Psoas muscle (tissue), 8 donors: Measurements from ENCODE around the gene FGFR3. TPM values are rescaled to one million over a fixed set of nuclear protein-coding genes. Genes with fewer than 3 reads are reported as not detected.

Experiments
- ATAC-seq, 4 donors: fragments of 200-7000 bp; cut with Tn5 transposase; one replicate each; pipeline ENCODE4 v1.9.1; 2020; ENCODE audit warnings: moderate library complexity in 3 of 4, mild to moderate bottlenecking in 2 of 4
- DNase-seq, 2 donors: peaks; one replicate each; pipeline ENCODE4 v3.0.0-alpha.2; 2020
- H3K27ac ChIP-seq: fragments of 200-600 bp; one replicate; pipeline ENCODE4 v1.8.0; 2022
- H3K27me3 ChIP-seq, 3 donors: fragments of 200-600 bp in 1 of 3; one replicate each; pipeline versions ENCODE4 v1.6.1 to v1.8.0; 2013 to 2022; ENCODE audit warnings: low read length in 2 of 3, mild to moderate bottlenecking in 2 of 3, moderate library complexity in 1 of 3; ENCODE audit not compliant: insufficient read depth in 3 of 3
- H3K36me3 ChIP-seq, 2 donors: fragments of 200-600 bp in 1 of 2; one replicate each; pipeline versions ENCODE4 v1.6.1 to v1.8.0; 2013 to 2022; ENCODE audit warnings: low read depth in 1 of 2, mild to moderate bottlenecking in 1 of 2, moderate library complexity in 1 of 2; ENCODE audit not compliant: insufficient read depth in 1 of 2
- H3K4me1 ChIP-seq: fragments of 200-600 bp; one replicate; pipeline ENCODE4 v1.8.0; 2022
- H3K4me3 ChIP-seq: fragments of 200-600 bp; one replicate; pipeline ENCODE4 v1.8.0; 2022; ENCODE audit warnings: mild to moderate bottlenecking
- H3K9me3 ChIP-seq: fragments of 200-600 bp; one replicate; pipeline ENCODE4 v1.8.0; 2022
- WGBS, 3 donors: extraction: QIAGEN DNeasy Blood & Tissue Kit; methylation state at CpG; one replicate each; pipeline versions ENCODE4 v1.1.6 to v1.1.7; 2013; 5-methylcytosine and 5-hydroxymethylcytosine counted together
- intact Hi-C, 2 donors: fragments of 100-400 bp; cut with DNase I; formaldehyde crosslinking; loops; one replicate each; pipeline versions ENCODE4 v1.11.0 to v1.14.2; 2022
- polyA plus RNA-seq, 3 donors: library from polyadenylated mRNA; stranded (reverse); fragments of 200-250 nt; gene quantifications; one replicate each; pipeline ENCODE4 v1.2.3, GENCODE V29; 2013
- total RNA-seq, 4 donors: library from RNA; stranded (reverse); fragmentation: NEBNext Ultra II Directional in 2 of 4; extraction: Animal tissue kit (Norgen Biotek cat#: 25700) in 2 of 4; gene quantifications; one replicate each; pipeline versions ENCODE4 v1.2.1 to v1.2.4, GENCODE V29; 2021 to 2023
- TF ChIP-seq, protein P1 (sequence below): fragments of 200-600 bp; IDR thresholded peaks from one replicate; pipeline ENCODE4 v1.8.0; 2022; ENCODE audit warnings: antibody characterized with exemption
- donor health status: healthy with polysubstance abuse.
- donor health status: DM: no; HTN: no; CAD: no; lungs with moderate emphysema.
- donor health status: Bipolar disorder and iron deficiency.
- donor health status: healthy.
- donor health status: DM: yes; HTN: yes; CAD: no.
- donor health status: DM: no; HTN: no; CAD: no.
- donor health status: DM: no; HTN: no; CAD: no.
- donor health status: DM: yes; HTN: yes; CAD: no.

The FGFR3 gene
- total and polyA plus RNA-seq, 7 donors, result 0.17 to 1.1 (median 0.30) TPM

DNA sequence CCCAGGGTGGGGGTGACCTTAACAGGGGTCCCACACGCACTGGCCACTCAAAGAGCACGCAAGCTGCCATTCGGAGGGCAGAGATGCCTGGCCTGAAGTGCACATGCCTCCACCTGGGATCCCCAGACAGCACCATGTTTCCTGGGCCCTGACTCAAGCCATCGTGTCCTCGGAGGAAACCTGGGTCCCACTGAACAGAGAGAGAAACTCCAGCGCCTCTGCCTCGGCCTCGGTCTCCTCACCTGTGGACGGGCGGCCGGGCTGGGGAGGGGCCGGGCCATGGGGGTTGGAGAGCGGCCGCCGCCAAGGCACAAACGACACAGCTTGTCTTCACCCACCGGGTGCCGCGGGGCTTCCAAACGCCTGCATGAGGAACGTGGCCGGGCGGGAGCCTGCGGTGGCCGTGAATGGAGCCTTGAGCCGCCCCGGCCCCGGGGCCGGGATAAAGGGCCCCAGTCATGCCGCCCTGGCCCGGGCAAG is 30.0 kb upstream of the FGFR3 start:
- no peaks in the 10 kb centered on the region for H3K9me3 ChIP-seq
- TF ChIP-seq, protein P1, sequence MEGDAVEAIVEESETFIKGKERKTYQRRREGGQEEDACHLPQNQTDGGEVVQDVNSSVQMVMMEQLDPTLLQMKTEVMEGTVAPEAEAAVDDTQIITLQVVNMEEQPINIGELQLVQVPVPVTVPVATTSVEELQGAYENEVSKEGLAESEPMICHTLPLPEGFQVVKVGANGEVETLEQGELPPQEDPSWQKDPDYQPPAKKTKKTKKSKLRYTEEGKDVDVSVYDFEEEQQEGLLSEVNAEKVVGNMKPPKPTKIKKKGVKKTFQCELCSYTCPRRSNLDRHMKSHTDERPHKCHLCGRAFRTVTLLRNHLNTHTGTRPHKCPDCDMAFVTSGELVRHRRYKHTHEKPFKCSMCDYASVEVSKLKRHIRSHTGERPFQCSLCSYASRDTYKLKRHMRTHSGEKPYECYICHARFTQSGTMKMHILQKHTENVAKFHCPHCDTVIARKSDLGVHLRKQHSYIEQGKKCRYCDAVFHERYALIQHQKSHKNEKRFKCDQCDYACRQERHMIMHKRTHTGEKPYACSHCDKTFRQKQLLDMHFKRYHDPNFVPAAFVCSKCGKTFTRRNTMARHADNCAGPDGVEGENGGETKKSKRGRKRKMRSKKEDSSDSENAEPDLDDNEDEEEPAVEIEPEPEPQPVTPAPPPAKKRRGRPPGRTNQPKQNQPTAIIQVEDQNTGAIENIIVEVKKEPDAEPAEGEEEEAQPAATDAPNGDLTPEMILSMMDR, result no peak
- WGBS, 3 donors, result 19 to 40% (median 25%) methylated on average over 26 to 31 of the region's 31 CpGs
- H3K27ac ChIP-seq, result no peak overlapping the region
- DNase-seq (no peak), ATAC-seq (peak in 2 of 4 donors; percentile 9 to 14)
- H3K4me3 ChIP-seq, result peak overlapping the region; percentile 48
- peaks cover 0 to 9% (median 6%) of the 10 kb centered on the region in 3 donors for H3K27me3 ChIP-seq
- intact Hi-C loops, result no loop called here
- H3K4me1 ChIP-seq, result peaks cover 3% of the 10 kb centered on the region
- H3K36me3 ChIP-seq, result no peaks in the 10 kb centered on the region

DNA sequence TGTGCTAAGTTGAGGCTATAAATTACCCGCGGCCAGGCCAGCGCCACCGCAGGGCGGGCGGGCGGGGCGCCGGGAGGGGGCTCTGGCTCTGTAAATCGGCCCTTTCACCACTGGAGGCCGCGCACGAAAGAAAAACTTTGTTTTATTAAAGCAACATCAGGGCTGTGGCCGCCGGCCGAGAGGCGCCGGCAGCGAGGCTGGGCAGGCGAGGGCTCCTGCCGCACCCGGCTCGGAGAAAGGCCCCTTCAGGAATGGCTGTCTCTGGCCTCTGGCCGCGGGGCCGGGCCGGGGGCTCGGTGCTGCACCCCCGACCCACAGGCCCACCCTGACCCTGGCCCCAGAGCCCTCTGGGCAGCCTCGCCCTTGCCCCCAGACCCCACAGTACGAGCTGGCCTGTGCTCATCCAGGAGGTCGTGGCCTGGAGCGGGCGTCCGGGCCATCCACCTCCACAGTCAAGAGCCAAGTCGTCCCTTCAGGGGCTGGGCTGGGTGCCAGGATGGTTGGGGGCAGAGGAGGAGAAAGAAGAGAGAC is 29.5 kb upstream of the FGFR3 start:
- Histone ChIP-seq H3K4me3 (peak overlapping the region; percentile 48), H3K36me3 (no peaks in the 10 kb centered on the region)

DNA sequence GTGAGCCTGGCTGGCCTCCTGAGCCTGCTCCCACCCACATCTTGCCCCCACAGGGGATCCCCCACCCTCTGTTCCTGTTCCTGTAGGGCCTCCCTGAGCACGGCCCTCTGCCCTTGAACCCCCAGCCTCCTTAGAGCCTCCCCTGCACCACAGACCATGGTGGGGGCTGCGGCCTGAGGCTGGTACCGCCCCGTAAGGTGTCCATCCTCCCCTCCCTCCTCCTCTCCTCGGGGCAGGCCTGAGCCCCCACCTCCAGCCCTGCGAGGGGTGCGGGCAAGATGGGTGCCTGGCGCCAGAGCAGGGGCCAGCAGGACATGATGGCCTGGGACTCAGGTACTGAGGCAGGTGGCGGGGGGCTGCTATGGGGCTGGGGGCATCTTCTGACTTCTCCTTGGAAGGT is 28.4 kb upstream of the FGFR3 start:
- intact Hi-C loops, result no loop called here
- TF ChIP-seq, protein P1, result no peak
- Histone ChIP-seq H3K4me1 (peaks cover 3% of the 10 kb centered on the region), H3K27ac (no peak overlapping the region), H3K27me3 (peaks cover 0 to 17% (median 10%) of the 10 kb centered on the region in 3 donors), H3K9me3 (no peaks in the 10 kb centered on the region), H3K4me3 (no peak overlapping the region), H3K36me3 (no peaks in the 10 kb centered on the region)
- ATAC-seq (no peak), DNase-seq (no peak)
- 93 to 97% (median 96%) methylated on average over 9 of the region's 9 CpGs for WGBS, 3 donors

More for the DNA sequence above, 29.5 kb upstream of the FGFR3 start:
- H3K9me3 ChIP-seq, result no peaks in the 10 kb centered on the region
- ATAC-seq (peak; percentile 46 to 77 (median 60)), DNase-seq (no peak)
- peaks cover 0 to 15% (median 9%) of the 10 kb centered on the region in 3 donors for H3K27me3 ChIP-seq
- peaks cover 3% of the 10 kb centered on the region for H3K4me1 ChIP-seq
- intact Hi-C loops, result no loop called here
- 15 to 33% (median 21%) methylated on average over 17 to 36 of the region's 36 CpGs for WGBS, 3 donors
- H3K27ac ChIP-seq, result no peak overlapping the region
- TF ChIP-seq, protein P1, result no peak

DNA sequence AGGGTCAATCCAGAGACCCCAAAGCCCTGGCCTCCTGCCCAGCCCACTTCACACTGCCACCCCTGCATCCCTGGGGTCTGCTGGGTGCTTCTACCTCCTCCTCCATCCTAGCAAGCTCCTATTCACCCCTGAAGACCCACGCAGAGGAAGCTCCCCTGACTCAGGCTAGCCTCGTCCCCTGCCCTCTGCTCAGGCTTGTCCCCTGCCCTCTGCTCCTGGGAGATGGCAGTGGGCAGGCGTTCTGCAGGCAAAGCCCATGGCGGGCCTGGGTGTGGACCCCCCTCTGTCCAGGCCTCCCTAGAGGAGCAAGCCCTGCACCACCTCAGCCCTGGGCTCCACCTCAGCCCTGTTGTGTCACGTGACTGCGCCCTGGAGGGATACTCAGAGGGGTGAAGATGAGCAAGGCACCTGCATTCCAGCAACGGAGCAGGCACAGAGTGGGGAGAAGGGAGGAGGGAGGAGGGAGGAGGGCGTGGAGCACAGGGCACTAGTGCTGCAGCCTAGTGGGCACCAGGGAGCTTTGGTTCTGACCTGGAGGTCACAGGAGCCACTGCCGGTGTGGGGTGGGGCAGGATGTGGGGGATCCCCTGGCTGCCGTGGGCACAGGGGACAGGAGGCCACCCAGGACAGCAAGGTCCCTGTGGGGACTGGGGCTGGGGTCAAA is 27.6 kb upstream of the FGFR3 start:
- peaks cover 3% of the 10 kb centered on the region for H3K4me1 ChIP-seq
- H3K36me3 ChIP-seq, result no peaks in the 10 kb centered on the region
- DNase-seq (no peak), ATAC-seq (no peak)
- TF ChIP-seq, protein P1, result no peak
- 81 to 90% (median 85%) methylated on average over 9 to 10 of the region's 10 CpGs for WGBS, 3 donors
- H3K4me3 ChIP-seq, result no peak overlapping the region
- H3K27ac ChIP-seq, result no peak overlapping the region
- peaks cover 0 to 17% (median 11%) of the 10 kb centered on the region in 3 donors for H3K27me3 ChIP-seq
- no peaks in the 10 kb centered on the region for H3K9me3 ChIP-seq
- intact Hi-C loops, result no loop called here
